Measurements from ENCODE around the gene IMMT.

The IMMT gene

GRCh38 chr2:86186431-86186830, 8.8 kb downstream of the IMMT start:
- TF ChIP-seq, protein P1, sequence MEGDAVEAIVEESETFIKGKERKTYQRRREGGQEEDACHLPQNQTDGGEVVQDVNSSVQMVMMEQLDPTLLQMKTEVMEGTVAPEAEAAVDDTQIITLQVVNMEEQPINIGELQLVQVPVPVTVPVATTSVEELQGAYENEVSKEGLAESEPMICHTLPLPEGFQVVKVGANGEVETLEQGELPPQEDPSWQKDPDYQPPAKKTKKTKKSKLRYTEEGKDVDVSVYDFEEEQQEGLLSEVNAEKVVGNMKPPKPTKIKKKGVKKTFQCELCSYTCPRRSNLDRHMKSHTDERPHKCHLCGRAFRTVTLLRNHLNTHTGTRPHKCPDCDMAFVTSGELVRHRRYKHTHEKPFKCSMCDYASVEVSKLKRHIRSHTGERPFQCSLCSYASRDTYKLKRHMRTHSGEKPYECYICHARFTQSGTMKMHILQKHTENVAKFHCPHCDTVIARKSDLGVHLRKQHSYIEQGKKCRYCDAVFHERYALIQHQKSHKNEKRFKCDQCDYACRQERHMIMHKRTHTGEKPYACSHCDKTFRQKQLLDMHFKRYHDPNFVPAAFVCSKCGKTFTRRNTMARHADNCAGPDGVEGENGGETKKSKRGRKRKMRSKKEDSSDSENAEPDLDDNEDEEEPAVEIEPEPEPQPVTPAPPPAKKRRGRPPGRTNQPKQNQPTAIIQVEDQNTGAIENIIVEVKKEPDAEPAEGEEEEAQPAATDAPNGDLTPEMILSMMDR (IDR thresholded peaks at IDR 0.05; ENCODE audit: control insufficient read depth, extremely low read depth, insufficient read depth), result no peak
- DNase-seq (ENCODE audit: low read depth), result no peak
- H3K4me3 ChIP-seq (ENCODE audit: low read depth, low read length), result no peak overlapping the region

DNA sequence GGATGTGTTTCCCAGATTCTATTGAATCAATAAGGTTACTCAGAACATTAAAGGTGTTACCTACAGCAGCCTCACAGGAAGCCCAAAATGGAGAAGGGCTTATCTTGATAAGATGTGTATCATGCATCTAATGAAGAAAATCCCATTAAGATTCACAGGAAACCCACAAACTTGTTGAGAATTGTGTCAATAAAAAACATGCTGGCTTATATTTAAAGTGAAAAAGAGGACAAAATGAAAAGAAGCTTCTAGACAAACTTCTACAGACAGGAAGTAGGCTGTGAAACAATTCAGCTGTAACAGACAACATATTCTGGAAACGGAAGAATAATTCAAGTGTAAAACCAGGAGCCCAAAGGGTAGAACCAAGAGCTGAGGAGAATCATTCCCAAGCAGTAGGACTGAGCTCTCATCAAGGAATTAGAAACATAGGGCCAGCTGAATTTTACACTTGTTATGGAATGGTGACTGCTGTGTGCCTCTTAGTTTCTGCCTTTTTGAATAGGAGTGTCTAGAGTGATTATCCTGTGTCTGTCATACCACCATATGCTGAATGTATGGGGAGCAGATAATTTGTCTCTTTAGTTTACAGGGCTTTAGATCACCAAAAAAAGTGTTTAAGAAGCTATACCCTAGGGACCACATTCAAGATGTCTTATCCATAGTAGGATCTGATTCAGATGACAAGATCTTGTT, 9.6 kb downstream of the IMMT start:
- no peak overlapping the region for H3K4me3 ChIP-seq (ENCODE audit: low read depth, low read length)
- no peak for DNase-seq (ENCODE audit: low read depth)
- TF ChIP-seq, protein P1 (IDR thresholded peaks at IDR 0.05; ENCODE audit: control insufficient read depth, extremely low read depth, insufficient read depth), result no peak

GRCh38 chr2:86176597-86176996, 18.7 kb downstream of the IMMT start:
- DNase-seq (ENCODE audit: low read depth), result no peak
- H3K4me3 ChIP-seq (ENCODE audit: low read depth, low read length), result no peak overlapping the region
- TF ChIP-seq, protein P1 (IDR thresholded peaks at IDR 0.05; ENCODE audit: control insufficient read depth, extremely low read depth, insufficient read depth), result no peak

- DNase-seq (ENCODE audit: low read depth), result no peak
- no peak overlapping the region for H3K4me3 ChIP-seq (ENCODE audit: low read depth, low read length)
- TF ChIP-seq, protein P1 (IDR thresholded peaks at IDR 0.05; ENCODE audit: control insufficient read depth, extremely low read depth, insufficient read depth), result no peak
These were observed 19.4 kb downstream of the IMMT start for GRCh38 chr2:86175828-86176227.

DNA sequence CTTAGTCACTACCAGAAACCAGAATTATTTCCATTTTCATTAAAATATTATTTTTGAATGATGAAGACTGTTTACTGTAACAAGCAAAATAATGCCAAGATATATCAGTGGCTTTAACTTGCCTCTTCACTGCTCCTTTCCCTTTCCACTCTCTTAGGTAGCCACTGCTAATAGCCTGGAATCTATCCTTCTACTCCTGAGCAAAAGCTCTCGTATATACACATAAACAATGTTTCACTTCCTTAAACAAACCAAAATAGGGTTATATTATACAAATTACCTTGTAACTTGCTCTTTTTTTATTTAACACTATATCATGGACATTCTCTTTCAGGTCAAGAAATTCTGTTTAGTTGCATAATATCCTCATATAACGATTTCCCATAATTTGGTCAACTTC, 20.8 kb downstream of the IMMT start:
- no peak for DNase-seq (ENCODE audit: low read depth)
- TF ChIP-seq, protein P1 (IDR thresholded peaks at IDR 0.05; ENCODE audit: control insufficient read depth, extremely low read depth, insufficient read depth), result no peak
- H3K4me3 ChIP-seq (ENCODE audit: low read depth, low read length), result no peak overlapping the region

GRCh38 chr2:86172610-86173009, 22.7 kb downstream of the IMMT start:
- no peak for DNase-seq (ENCODE audit: low read depth)
- TF ChIP-seq, protein P1 (IDR thresholded peaks at IDR 0.05; ENCODE audit: control insufficient read depth, extremely low read depth, insufficient read depth), result no peak
- no peak overlapping the region for H3K4me3 ChIP-seq (ENCODE audit: low read depth, low read length)

DNA sequence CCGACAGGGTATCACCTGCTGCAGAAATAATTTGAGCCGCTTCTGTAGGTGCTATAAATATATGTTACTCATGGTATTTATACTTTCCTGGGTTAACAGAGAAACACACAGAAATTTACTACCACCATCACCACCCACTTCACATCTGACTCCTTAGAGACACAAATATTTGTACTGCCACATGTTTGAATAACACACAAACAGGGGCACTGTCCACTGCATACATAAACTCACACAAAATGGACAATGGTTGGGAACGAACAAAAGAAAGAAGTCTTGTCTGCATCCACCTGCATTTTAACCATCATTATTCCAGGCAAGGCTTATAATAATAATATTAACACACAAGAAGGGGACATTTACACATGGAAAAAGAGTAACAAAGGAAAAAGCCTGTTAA, 24.0 kb downstream of the IMMT start:
- TF ChIP-seq, protein P1 (IDR thresholded peaks at IDR 0.05; ENCODE audit: control insufficient read depth, extremely low read depth, insufficient read depth), result no peak
- no peak for DNase-seq (ENCODE audit: low read depth)

More for the DNA sequence above, 24.0 kb downstream of the IMMT start:
- H3K4me3 ChIP-seq (ENCODE audit: low read depth, low read length), result no peak overlapping the region

Data from LNCaP clone FGC (cell line).